EH (cell line): ENCODE measurements around the gene ZNF837.
"Not testable (repeated sequence)": the region's sequence is repeated elsewhere in the genome, so short reads cannot be mapped to it uniquely, and the experiment has no call there.

Experiments used
- DNase-seq: peaks from one replicate; pipeline ENCODE4 v3.0.0-alpha.2; 2015; ENCODE audit warnings: low read depth

The ZNF837 gene

GRCh38 chr19:58351558-58351878 is 29.3 kb downstream of the ZNF837 start:
- no peak for DNase-seq

- no peak for DNase-seq
Measured at GRCh38 chr19:58350871-58351557, 29.8 kb downstream of the ZNF837 start.

- no peak for DNase-seq
Measured at GRCh38 chr19:58350001-58350861, 30.6 kb downstream of the ZNF837 start.

- no peak for DNase-seq
Measured at GRCh38 chr19:58349590-58349989, 31.2 kb downstream of the ZNF837 start.

- not testable (repeated sequence) for DNase-seq
Measured at GRCh38 chr19:58348080-58348479, 32.8 kb downstream of the ZNF837 start.

- DNase-seq, result peak; percentile 85
Measured at GRCh38 chr19:58346961-58347929, 33.6 kb downstream of the ZNF837 start.

GRCh38 chr19:58345558-58345957 is 35.3 kb downstream of the ZNF837 start:
- no peak for DNase-seq

- DNase-seq, result no peak
Measured at GRCh38 chr19:58338825-58339558, 41.8 kb downstream of the ZNF837 start.

- DNase-seq, result no peak
Measured at GRCh38 chr19:58338336-58338735, 42.5 kb downstream of the ZNF837 start.

- no peak for DNase-seq
Measured at GRCh38 chr19:58336820-58337219, 44.0 kb downstream of the ZNF837 start.

- no peak for DNase-seq
Measured at GRCh38 chr19:58336216-58336615, 44.6 kb downstream of the ZNF837 start.

- no peak for DNase-seq
Measured at GRCh38 chr19:58335630-58336029, 45.2 kb downstream of the ZNF837 start.

- no peak for DNase-seq
Measured at GRCh38 chr19:58334691-58335249, 46.1 kb downstream of the ZNF837 start.

- DNase-seq, result no peak
Measured at GRCh38 chr19:58332697-58333096, 48.1 kb downstream of the ZNF837 start.

- DNase-seq, result peak; percentile 59
Measured at GRCh38 chr19:58330458-58330857, 50.4 kb downstream of the ZNF837 start.

GRCh38 chr19:58328999-58329398 is 51.8 kb downstream of the ZNF837 start:
- DNase-seq, result no peak

- peak; percentile 96 for DNase-seq
Measured at GRCh38 chr19:58326914-58327726, 53.7 kb downstream of the ZNF837 start, which contains the start of gene ZSCAN22. ZSCAN22 (plus strand) TSS chr19:58326994; CDS start chr19:58334803, 7,809 bp downstream.

GRCh38 chr19:58326501-58326913 is 54.3 kb downstream of the ZNF837 start:
- DNase-seq, result no peak

GRCh38 chr19:58325311-58326022 is 55.4 kb downstream of the ZNF837 start:
- DNase-seq, result no peak

GRCh38 chr19:58319241-58319640 is 61.6 kb downstream of the ZNF837 start:
- no peak for DNase-seq
